DMS153 treated with DMSO at 0.1 percent for 48 hours (cell line): ENCODE results near the gene PAXIP1.
"Not testable (repeated sequence)": the region's sequence is repeated elsewhere in the genome, so short reads cannot be mapped to it uniquely, and the experiment has no call there.

ENCODE experiments used
- DNase-seq: peaks from one replicate; lab custom pipeline; 2025; ENCODE audit not compliant: unreplicated experiment; lab: John Stamatoyannopoulos, UW

PAXIP1 gene

DNA sequence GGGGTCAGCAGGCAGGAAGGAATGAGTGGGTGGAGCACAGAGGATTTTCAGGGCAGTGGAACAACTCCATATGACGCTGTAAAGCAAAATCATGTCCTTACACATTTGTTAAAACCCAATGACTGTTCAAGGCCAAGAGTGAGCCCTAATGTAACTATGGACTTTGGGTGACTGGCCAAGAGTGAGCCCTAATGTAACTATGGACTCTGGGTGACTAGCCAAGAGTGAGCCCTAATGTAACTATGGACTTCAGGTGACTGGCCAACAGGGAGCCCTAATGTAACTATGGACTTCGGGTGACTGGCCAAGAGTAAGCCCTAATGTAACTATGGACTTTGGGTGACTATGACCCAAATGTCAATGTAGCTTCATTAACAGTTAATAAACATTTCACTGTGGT is 52.0 kb downstream of the PAXIP1 start:
- DNase-seq: no peak

DNA sequence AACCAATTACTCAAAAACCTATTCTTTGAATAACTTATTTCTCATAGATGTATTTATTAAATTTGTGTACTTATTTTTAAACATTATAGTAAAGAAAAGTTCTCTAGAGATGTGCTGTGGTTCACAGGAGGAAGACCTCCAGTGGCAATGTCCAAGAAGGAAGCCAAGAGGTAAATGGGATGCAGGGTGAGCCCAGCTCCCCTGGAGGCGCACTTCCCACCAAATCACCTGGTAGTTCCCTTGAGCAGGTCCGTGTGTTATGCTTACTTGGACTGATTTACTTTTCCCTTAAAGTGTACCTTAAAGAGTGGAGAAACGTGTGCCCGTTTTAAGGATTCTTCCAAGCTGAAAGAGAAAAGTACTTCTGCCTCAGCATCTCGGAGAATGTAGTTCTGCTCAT is 55.3 kb downstream of the PAXIP1 start:
- no peak for DNase-seq

DNA sequence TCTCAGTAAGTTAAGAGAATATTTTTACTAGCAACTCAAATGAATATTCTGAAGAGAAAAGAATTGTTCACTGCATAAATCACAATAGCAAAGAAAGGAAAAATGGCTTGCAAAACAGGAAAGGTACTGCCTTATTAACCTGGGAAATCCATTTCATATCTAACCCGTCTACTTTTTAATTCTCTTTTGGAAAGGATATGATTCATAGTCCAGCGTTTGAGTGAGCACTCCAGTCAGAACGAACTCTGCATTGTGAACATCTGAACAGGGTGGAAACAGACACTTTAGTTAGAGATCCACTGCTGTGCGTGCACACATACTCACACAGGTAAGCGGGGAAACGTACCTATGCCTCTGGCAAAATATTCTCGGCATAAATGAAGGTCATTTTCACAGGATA is 56.8 kb downstream of the PAXIP1 start:
- DNase-seq: no peak

DNA sequence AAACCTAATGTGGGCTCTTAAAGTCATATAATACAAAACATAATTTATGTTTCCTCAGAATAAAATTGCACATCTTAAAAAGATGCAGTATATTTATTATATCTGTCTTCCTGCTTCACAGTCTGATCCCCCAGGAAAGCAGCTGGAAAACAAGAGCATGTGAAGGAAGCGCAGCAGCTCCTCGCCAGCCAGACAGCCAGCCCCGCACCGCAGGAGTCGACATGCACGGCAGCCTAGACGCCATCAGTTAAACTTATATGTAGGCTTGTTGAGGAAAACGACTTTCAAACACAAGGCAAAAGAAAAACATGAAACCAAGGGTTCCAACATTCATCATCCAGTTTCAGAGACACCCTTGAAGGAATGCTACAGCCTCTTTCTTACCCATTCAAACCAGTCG is 59.0 kb downstream of the PAXIP1 start:
- no peak for DNase-seq

DNA sequence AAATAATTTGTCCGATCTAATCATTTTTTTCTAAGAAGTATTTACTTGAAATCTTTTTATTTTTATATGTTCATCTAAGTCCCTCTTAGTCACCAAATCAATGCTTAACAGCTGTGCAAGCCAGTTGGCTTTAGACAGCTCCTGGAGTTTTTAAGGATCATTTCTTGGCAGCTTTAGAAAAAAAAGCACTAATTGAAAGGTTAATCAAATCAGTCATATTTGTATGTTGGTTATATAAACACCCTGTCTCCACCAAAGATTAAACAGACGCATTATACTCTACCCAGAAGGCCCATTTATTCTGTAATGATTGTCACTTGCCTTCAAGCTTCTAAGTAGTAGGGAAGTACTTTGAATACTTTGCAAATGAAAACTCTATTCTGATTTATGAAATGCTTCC is 60.2 kb downstream of the PAXIP1 start:
- DNase-seq: no peak

DNA sequence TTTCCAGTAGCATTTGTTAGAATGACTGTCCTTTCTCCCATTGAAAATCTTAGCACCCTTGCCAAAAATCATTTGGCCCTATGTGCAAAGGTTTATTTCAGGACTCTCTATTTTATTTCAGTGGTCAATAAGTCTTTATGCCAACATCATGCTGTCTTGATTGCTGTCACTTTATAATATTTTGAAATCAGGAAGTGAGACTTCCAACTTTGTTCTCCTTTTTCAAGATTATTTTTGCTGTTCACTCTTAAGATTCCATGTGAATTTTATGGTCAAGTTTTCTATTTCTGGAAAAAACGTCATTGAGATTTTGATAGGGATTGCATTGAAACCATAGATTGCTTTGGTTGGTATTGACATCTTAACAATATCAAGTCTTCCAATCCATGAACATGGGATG is 65.1 kb downstream of the PAXIP1 start:
- DNase-seq: no peak

DNA sequence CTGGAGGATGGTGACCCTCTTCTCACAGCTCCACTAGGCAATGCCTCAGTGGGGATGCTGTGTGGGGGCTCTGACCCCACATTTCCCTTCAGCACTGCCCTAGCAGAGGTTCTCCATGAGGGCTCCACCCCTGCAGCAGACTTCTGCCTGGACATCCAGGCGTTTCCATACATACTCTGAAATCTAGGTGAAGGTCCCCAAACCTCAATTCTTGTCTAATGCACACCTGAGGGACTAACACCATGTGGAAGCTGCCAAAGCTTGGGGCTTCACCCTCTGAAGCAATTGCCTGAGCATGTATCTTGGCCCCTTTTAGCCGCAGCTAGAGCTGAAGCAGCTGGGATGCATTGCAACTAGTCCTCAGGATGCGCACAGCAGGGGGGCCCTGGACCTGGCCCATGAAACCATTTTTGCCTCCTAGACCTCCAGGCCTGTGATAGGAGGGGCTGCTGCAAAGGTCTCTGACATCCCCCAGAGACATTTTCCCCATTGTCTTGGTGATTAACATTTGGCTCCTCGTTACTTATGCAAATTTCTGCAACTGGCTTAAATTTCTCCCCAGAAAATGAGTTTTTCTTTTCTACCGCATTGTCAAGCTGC is 68.5 kb downstream of the PAXIP1 start:
- not testable (repeated sequence) for DNase-seq

DNA sequence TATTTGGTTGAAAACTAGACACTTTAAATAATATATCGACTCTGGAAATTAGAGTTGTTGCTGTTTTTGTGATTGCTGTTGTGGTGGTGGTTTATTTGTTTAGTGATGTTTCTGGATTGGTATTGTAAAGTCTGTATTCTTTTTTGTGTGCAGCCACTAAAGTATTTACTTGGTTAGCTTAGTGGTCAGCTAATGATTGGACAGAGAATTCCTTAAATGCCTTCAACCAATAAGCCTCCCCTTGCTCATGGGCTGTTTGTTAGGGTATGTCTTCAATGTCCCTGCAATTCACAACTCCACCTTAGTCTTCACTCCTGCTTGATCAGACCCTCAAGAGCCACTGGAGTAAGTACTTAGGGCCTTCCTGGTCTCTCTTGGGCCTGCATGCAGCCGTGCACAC is 71.0 kb downstream of the PAXIP1 start:
- DNase-seq: no peak

DNA sequence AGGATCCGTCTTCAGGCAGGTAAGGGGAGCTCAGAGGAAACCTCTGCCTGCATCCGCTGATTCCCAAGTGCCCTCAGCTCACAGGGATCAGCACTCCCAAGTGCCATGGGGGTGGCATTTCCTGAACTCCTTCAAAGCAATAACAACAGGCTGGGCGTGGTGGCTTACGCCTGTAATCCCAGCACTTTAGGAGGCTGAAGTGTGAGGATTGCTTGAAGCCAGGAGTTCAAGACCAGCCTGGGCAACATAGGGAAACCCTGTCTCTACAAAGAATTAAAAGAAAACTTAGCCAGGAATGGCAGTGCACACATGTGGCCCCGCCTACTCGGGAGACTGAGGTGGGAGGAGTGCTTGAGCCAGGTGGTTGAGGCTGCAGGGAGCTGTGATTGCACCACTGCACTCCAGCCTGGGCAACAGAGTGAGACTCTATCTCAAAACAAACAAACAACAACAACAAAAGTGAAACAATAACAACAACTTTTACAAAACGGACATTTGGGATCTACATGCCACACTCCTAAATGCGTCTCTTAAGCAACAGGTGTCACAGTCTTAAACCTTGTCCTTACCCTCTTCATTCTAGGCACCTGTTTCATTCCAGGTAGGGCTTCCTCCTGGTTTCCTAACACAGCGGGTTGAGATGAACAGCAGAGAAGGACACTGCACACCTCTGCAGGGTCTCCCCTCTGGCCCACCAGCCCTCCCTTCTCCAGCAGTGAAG is 73.8 kb downstream of the PAXIP1 start:
- DNase-seq: no peak

DNA sequence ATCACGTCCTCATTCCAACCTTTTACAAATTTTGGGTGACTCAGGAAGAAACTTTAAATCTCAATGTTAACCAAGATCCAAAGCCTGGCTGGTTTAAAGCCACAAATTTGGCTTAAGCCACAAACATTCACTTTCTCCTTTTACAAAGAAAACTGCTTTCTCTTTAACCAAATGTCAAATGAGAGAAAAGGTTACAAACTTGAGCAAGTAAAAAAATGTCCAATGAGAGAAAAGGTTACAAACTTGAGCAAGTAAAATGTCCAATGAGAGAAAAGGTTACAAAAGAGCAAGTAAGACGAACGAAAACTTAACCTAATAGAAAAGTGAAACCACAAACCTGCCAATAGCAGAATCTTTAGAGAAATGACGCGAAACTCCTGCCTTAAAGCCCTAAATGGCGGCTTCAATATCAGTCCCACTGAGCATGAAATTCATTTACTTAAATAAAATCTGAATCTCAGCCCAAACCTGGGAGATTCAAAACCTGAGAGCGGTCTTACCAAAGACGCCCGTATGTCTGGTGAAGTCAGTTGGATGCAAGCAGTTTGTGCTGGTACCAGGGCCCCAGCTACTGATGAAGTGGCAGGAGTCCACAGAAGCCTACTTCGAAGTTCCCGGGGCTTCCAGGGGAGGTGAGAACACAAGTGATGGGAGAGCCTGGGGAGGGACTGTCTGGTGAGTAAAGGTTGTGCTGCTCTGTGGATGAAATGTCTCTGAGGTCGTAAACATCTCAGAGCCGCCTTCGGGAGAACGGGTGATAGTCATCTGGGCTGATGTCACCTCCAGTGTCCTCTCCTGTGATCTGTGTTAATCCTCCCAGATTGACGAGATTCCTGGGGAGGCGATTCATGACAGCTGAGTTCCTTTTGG is 74.6 kb downstream of the PAXIP1 start:
- DNase-seq: peak; percentile 75

DNA sequence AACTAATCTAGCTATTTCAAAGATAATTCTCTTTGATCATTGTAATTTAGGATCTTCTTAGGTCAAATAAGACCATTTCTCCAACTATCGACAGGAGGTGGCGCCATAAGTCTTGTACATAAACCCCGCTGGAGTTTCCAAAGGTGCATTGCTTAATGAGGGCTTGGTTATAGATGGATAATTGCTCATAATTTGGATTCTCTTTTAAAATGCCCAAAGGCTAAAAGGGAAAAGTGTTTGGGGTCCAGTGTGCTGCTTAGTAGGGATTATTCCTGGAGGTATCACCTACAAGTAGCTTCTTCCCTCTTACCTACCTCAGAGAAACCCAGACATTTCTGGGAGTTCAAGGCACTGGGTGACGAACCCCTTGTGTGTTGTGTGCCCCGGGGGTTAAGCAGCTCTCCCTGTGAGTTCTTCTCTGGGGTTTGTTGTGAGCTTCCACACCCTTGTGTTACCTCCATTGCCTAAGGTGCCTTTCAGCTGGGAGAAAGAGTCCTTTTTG is 75.2 kb downstream of the PAXIP1 start:
- DNase-seq: peak; percentile 80

DNA sequence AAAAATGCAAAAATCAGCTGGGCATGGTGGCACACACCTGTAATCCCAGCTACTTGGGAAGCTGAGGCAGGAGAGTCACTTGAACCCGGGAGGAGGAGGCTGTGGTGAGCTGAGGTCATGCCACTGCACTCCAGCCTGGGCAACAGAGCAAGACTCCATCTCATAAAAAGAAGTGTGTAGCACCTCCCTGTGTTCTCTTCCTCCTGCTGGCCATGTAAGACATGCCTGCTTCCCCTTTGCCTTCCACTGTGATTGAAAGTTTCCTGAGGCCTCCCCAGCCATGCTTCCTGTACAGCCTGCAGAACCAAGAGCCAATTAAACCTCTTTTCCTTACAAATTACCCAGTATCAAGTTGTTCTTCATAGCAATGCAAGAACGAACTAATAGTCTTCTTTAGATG is 80.5 kb downstream of the PAXIP1 start:
- not testable (repeated sequence) for DNase-seq

DNA sequence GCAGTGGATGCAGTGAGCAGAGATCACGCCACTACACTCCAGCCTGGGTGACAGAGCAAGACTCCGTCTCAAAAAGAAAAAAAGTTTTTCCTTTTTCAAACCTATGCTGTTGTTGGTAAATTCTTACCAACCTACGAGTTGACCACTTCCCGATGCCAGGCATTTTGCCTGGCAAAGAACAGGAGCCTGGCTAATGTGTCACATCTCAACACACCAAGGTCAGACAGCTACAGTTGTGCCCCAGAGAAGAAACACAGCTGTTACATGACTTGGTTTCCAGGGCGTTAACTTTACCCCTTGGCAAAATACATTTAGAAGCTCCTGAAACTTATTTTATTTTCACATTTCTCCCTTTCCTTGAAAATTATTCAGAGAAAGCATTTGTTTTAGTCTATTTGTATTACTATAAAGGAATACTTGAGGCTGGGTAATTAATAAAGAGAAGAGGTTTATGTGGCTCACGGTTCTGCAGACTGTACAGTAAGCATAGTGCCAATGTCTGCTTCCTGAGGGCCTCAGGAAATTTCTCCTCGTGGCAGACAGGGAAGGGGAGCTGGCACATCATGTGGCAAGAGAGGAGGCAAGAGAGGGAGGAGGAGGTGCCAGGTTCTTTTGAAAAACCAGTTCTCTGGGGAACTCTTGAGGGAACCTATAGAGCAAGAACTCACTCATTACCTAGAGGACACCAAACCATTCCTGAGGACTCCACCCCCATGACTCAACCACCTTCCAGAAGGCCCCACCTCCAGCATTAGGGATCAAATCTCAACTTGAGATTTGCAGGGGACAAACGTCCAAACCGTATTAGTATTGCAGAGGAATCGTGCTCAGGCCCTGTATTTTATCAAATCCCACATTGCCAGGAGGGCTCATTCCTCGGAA is 83.3 kb downstream of the PAXIP1 start:
- no peak for DNase-seq

DNA sequence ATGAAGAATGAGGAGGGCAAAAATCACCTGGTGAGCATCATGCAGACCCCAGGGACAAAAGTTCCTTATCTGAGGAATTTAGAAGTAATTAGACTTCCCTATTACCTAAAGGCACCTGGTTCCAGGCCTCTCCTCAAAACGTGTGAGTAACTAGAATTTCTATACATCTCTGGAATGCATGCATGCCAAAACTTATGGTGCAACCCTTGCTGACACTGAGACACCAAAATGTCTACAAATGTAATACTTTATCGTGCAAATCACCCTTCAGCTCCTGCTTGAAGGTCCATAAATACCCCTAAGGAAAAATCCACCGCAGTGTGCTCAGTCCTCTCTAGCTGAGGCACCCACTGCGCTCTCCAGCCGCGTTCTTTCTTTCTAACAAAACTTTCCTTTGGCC is 84.2 kb downstream of the PAXIP1 start:
- no peak for DNase-seq

DNA sequence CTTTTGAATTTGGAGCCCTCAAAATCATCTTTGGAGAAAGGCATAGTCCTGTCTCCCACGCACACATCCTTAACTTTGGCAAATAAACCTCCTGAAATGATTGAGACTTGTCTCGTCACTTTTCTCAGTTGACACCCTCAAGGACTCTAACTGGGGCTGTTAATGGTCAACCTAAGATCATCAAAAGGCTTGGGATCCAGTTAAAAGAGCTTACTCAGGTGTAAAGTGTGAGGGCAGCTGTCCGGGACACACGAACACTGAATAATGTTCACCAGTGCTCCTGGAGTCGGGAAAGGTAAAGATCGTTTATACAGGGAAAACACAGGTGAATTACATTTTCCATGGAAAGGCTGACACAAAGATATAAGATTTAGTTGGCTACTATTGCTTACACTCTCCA is 84.7 kb downstream of the PAXIP1 start:
- no peak for DNase-seq

DNA sequence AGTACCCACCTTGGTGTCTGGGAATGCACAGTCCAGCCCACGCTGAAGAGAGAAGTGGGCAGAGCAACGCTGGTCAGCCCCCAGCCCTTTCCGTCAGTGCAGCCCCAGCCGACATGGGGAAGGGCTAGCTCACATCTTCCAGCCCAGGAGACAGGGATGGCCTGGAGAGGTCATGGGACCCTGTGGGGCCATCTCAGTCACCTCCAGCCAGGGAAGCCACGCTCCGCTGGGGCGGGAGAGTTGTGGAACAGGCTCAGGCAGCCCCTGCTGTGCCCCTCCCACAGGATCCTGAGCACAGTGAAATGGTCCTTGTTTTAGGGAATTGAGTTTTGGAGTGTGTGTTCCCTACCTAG is 85.1 kb downstream of the PAXIP1 start:
- DNase-seq: no peak

DNA sequence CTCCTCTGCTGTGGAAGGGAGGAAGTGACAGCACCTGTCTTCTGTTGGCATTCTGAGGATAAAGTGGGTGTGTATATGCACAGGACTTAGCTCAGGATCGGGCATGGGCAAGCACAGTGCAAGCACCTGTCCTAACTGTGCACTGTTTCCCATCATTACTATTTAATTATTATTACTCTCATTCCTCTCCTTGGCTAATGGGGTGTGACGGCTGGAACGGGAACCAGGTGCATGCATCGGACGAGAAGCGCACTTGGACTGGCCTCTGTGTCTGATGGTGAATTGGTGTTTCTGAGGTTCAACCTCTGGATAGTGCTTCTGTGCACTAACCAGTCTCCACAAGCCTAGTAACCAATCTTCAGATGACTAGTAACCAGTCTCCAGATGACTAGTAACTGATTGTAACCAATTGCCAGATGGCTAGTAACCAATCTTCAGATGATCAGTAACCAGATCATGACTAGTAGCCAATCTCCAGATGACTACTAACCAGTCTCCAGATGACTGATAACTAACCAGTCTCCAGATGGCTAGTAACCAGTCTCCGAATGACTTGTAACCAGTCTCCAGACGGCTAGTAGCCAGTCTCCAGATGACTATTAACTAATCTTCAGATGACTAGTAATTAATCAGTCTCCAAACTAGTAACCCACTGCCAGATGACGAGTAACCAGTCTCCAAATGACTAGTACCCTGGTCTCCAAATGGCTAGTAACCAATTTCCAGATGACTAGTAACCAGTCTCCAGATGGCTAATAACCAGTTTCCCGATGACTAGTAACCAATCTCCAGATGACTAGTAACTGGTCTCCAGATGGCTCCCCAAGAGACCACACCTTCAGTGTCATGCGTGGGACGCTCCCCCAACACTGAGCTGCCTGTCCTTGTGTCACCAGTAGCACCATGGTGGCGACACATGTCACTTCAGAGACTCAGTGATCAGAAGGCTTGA is 85.8 kb downstream of the PAXIP1 start:
- DNase-seq: no peak

DNA sequence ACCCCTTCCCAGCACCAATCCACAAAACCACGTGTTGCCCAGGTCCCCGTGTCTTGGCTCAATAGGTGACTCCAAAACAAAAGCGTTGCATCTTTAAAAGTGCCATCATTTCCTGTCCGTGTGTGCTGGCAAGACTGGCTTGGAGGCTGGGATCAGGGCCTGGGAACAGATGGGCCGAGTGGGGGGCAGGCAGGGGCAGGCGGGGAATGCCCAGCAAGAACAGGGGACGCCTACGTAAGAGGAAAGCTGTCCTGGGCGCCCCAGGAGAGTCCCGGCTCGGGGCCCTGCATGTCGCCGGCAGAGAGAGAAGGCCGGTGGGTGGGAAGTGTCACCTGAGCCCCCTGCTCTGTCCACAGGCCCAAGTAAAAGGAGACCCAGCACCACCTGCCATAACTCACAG is 86.5 kb downstream of the PAXIP1 start:
- DNase-seq: no peak

DNA sequence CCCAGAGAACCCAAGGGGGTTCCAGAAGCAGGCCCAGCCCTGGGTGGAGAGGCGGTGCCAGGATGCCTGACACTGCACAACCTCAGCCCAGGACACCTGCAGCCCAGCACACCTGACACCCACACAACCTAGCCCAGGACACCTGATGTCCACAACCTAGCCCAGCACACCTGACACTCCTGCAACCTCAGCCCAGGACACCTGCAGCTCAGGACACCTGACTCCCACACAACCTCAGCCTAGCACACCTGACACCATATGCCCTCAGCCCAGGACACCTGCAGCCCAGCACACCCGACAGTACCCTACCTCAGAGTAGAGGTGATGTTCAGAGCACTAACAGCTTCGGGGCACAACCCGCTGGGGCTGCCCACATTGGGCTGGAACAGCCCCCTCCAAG is 87.3 kb downstream of the PAXIP1 start:
- no peak for DNase-seq

DNA sequence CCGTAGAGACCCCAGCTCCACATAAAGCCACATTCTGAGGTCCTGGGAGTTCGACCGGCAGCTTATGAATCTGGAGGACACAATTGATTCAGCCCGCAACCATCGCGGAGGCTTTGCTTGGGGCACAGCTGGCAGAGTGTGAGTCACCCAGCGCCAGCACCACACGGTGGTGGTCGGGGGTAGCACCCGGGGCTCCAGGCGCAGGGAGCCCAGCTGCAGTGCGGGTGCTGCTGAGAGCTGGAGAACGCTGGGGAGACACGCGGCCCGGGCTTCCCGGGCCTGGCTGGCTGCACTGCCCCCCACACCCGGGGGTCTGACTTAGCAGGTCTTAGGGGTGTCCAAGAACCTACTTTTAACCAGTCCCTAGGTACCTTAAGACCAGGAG is 87.9 kb downstream of the PAXIP1 start:
- no peak for DNase-seq
